Measurements from ENCODE around the gene OSGEP.

OSGEP gene

DNA sequence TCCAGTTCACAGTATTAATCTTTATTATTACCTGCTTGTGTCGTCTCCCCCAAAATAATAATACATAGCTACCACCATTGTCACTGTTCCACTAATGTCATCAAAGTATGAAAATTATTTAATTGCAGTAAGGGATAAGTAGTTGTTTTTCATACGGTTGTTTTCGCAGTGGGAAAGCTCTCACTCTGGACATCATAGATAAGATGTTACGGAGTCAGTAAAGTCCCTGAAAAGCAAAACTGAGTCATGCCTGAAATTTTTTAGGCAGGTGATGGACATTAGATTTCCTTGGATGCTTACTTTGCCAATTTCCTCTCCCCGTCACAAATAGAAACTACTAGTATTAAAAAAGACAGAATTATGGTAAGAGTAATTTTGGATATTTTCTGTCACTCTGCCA, 27.8 kb upstream of the OSGEP start:
- H3K27ac ChIP-seq: no peak overlapping the region
- TF ChIP-seq, protein P1, sequence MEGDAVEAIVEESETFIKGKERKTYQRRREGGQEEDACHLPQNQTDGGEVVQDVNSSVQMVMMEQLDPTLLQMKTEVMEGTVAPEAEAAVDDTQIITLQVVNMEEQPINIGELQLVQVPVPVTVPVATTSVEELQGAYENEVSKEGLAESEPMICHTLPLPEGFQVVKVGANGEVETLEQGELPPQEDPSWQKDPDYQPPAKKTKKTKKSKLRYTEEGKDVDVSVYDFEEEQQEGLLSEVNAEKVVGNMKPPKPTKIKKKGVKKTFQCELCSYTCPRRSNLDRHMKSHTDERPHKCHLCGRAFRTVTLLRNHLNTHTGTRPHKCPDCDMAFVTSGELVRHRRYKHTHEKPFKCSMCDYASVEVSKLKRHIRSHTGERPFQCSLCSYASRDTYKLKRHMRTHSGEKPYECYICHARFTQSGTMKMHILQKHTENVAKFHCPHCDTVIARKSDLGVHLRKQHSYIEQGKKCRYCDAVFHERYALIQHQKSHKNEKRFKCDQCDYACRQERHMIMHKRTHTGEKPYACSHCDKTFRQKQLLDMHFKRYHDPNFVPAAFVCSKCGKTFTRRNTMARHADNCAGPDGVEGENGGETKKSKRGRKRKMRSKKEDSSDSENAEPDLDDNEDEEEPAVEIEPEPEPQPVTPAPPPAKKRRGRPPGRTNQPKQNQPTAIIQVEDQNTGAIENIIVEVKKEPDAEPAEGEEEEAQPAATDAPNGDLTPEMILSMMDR (conservative IDR thresholded peaks at IDR 0.05): no peak

DNA sequence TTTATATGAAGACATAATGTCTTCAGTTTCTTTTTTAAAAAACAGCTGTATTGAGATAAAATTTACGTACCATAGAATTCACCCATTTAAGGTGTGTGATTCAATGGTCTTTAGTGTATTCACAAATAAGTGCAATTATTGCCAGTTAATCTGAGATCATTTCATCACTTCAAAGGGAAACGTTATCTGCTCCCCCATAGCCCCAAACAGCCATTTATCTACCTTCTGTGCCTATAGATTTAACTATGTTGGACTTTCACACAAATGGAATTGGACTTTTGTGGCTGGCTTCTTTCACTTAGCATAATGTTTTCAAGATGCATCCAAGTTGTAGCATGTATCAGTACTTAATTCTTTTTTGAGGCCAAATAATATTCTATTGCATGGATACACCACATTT, 24.3 kb upstream of the OSGEP start:
- H3K27ac ChIP-seq: no peak overlapping the region
- TF ChIP-seq, protein P1 (conservative IDR thresholded peaks at IDR 0.05): no peak

DNA sequence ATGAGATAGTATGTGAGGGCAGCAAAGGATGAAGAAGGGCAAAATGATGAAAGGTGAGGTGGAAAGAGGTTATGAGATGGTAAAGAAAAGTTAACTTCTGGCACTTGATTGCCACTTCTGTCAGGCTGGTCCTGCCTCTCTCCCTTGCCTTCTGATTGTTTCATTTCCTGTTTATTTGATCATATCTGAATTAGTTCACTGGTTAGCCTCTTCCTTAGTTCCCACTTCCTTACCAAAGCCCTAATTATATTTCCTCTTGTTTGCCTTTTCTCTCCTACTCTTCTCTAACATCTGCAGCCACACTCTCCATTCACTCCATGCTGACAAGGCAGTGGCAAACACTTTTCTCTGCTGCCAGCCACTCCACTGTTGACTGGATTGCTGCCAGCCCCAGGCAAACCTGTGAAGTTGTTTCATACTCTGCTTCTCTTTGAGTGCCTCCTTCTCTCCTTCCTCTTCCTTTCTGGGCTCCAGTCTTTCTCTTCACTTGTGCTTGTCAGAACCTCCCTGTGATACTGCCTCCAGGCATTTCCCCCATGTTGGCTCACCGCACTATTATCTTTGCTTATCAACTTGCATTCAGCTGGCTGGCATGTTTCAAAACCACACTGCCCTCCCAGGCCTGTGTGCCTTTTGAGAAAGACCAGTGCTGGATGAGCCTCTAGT, 22.7 kb upstream of the OSGEP start:
- TF ChIP-seq, protein P1 (conservative IDR thresholded peaks at IDR 0.05): no peak
- H3K27ac ChIP-seq: peak overlapping the region; percentile 63

DNA sequence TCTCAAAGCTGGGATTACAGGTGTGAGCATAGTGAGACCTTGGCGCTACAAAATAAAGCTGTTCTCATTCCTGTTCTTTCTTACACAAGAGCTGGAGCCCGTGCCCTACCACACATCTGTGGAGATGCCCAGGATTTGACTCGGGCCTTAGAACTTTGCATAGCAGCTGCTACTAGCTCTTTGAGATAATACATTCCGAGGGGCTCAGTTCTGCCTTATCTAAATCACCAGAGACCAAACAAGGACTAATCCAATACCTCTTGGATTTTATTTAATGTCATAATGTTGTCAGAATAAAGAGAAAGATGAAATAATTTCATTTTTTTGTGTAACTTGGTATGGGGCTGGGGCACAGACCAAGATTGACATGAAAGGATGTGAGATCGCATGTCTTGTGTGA, 22.2 kb upstream of the OSGEP start:
- H3K27ac ChIP-seq: peak overlapping the region; percentile 63
- TF ChIP-seq, protein P1 (conservative IDR thresholded peaks at IDR 0.05): no peak

DNA sequence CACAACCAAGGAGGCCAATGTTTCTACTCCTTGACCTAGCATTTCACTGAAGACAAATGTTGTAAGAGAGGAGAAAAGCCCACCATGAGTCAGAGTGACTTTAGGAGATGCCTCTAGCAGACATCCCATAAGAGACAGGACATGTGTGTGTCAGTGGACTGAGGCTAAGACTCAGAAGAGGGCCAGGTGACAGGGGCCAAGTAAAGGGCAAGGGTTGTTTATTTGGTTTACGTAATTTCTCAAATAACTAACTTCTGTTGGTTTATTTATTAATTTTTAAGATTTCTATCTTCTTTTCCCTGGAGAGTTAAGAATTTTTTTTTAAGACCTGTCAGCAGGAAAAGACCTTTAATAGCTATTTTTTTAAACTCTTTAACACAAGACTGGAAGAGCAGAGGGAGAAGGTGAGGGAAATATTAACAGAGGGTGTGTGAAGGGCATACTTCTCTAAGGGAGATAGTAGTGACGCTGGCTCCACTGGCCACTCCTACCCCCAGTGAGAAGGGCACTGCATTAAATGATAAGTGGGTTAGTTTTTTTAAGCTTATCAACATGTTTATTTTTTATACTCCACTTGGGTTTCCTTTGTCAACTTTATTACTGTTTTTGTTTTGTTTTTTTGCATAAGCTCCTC, 18.0 kb upstream of the OSGEP start:
- TF ChIP-seq, protein P1 (conservative IDR thresholded peaks at IDR 0.05): no peak
- H3K27ac ChIP-seq: no peak overlapping the region

DNA sequence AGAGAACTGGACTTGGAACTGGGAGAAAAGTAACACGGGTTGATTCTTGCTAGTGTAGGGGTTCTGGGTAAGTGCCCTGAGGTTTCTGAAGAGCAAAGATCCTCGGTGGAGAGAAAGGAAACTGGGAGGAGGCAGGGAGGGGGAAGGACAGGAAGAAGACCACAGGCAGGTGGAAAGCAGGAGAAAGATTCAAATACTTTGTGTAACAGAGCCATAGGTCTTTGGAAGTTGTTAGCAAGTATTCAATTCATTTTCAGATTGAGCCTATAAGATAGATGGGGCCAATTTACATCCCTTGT, 15.9 kb upstream of the OSGEP start:
- peak overlapping the region; percentile 82 for H3K27ac ChIP-seq
- TF ChIP-seq, protein P1 (conservative IDR thresholded peaks at IDR 0.05): no peak

DNA sequence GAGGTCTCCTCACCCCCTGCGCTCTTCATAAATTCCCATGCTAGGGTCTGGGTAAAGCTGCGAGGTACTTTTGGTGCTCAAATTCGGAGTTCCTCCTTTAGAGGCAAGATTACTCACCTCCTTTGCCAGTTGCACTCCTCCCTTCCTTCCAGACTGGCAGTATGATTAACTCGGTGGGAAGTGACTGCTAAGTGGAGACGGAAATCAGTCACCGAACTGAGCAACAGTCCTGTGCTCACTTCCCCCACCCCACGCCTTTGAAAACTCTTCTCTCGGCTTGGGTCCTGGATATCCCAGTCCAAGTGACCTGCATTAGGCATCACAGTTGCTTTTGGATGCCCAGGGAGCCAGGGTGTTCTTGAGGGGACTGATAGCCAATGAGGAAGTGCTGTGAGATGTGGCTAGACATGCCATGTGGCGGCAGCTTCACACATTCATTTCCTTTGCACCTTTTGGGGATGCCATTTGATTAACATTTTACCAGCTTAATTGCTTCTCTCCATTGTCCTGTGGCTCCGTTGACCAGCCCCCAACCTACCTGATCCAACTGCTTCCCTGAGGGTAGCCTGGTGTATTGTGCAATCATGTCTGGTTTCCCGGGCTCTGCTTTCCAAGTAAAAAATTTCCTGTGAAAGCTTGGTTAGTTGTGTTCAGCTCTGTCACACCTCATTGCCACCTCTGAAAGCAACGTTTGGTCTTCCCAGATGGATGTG, 15.4 kb upstream of the OSGEP start:
- TF ChIP-seq, protein P1 (conservative IDR thresholded peaks at IDR 0.05): no peak
- H3K27ac ChIP-seq: peak overlapping the region; percentile 82

Data from VCaP (cell line).